ENCODE data around the gene NEUROD2. TPM values are rescaled to one million over a fixed set of nuclear protein-coding genes. Genes with fewer than 3 reads are reported as not detected.

NEUROD2 gene
- total RNA-seq, 1 donor from 2014 or later, result not detected

GRCh38 chr17:39573447-39574298 is 34.0 kb downstream of the NEUROD2 start:
- Mint-ChIP-seq H3K27me3 (ENCODE audit: low read depth) (peaks cover 13% of the 10 kb centered on the region), H3K9me3 (peaks cover 3% of the 10 kb centered on the region), H3K4me3 (peak overlapping the region; percentile 96), H3K27ac (ENCODE audit: unreplicated experiment) (peak overlapping the region; percentile 90), H3K36me3 (ENCODE audit: low read depth) (peaks cover 14% of the 10 kb centered on the region), H3K4me1 (peaks cover 5% of the 10 kb centered on the region)
- peak; percentile 59 for DNase-seq (ENCODE audit: low read depth, low spot score)
- TF ChIP-seq CTCF (conservative IDR thresholded peaks at IDR 0.05), result no peak

DNA sequence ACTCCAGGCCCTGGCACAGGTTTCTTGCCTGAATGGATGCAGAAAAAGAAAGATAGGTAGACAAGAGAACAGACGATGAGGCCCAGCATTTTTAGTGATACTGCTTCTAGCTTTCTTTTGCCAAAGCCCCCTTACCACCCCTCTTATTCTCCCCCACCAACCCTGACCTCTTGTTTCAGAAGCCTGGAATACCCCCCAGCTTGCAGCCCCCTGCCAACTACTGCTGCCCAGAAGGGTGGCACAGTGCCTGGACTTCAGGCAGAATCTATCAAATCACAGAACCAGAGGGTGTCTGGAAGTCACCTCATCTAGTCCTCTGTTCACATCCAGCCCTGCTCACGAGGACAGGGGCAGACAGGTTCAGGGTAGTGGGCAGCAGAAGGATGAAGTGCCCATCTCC is 35.6 kb downstream of the NEUROD2 start:
- Mint-ChIP-seq H3K4me3 (no peak overlapping the region), H3K36me3 (ENCODE audit: low read depth) (peaks cover 14% of the 10 kb centered on the region), H3K27ac (ENCODE audit: unreplicated experiment) (no peak overlapping the region), H3K27me3 (ENCODE audit: low read depth) (peaks cover 13% of the 10 kb centered on the region), H3K4me1 (peaks cover 5% of the 10 kb centered on the region), H3K9me3 (peaks cover 3% of the 10 kb centered on the region)
- TF ChIP-seq CTCF (conservative IDR thresholded peaks at IDR 0.05), result no peak
- no peak for DNase-seq (ENCODE audit: low read depth, low spot score)

DNA sequence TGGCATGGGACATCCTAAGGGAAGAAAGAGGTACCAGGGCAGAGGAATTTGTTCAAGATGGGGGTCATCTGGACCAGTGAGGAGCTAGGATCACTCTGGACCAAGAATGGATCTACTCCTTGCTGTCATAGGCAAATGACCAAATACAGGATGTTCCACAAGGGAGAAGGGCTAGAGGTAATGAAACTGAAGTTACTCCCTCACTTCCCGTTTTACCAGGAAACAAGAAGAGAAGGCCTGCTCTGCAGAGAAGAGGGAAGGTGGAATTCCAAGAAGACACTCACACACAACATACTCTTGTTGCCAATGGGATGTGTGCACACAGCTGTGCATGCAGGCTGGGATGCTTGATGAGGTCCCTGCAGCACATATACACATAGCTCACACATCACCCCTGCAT is 38.6 kb downstream of the NEUROD2 start:
- Mint-ChIP-seq H3K4me1 (peaks cover 13% of the 10 kb centered on the region), H3K27me3 (ENCODE audit: low read depth) (peaks cover 3% of the 10 kb centered on the region), H3K36me3 (ENCODE audit: low read depth) (peaks cover 14% of the 10 kb centered on the region), H3K9me3 (peaks cover 3% of the 10 kb centered on the region), H3K27ac (ENCODE audit: unreplicated experiment) (no peak overlapping the region), H3K4me3 (peak overlapping the region; percentile 31)
- no peak for TF ChIP-seq CTCF (conservative IDR thresholded peaks at IDR 0.05)
- no peak for DNase-seq (ENCODE audit: low read depth, low spot score)

DNA sequence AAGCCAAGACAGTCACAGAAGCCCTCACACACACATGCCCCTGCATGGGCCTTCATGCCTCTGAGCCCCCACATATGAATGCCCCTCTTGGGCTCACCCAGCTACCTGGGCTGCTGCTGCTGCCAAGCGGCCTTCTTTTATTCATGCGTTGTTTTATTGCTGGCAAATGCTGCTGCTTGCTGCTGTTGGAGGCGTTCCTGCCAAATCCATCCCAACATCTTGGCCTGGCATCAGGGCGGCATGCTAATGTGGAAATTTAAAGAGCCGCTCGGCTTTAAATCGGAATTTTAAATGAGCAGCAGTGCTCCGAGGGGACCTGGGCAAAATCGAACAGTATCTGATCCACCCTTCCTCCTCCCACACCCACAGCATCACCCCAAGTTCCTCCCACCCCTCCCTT is 39.0 kb downstream of the NEUROD2 start:
- Mint-ChIP-seq H3K27ac (ENCODE audit: unreplicated experiment) (no peak overlapping the region), H3K36me3 (ENCODE audit: low read depth) (peaks cover 14% of the 10 kb centered on the region)
- no peak for TF ChIP-seq CTCF (conservative IDR thresholded peaks at IDR 0.05)

DNA sequence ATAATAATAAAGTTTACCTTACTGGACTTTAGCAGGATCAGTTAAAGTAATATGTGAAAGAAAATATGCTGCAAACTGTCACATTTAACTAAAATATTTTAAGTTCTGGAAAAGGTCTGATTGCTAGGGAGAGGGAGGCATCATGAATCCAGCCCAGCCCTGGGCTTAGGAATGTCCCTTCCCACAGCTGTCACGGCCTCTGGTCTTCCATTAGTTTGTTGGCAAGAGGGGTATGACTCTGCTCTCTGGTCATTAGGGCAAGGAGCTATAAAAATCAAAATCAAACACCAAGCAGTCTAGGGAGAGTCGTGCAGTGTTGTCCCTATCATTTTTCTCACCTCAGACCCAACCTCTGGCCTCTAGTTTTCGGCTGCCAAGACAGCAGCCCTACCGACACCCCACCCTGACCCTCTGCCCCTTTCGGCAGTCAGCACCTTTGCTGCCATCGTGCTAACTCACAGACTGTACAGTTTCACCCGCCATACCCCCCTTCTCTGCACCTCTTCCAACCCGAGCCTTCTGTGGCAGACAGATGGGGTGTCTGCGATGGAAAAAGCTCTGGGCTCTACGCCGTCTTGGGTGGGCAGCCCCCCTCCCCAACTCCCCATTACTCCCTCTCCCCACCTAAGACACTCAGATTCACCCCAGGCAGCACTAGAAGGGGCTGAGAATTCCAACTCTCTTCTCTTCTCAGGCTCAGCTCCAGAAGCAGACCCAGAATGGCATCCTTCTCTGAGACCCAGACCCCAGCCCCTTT is 41.4 kb downstream of the NEUROD2 start:
- H3K9me3 Mint-ChIP-seq, result peaks cover 3% of the 10 kb centered on the region
- peaks cover 17% of the 10 kb centered on the region for H3K4me1 Mint-ChIP-seq
- H3K4me3 Mint-ChIP-seq, result no peak overlapping the region
- no peak for DNase-seq (ENCODE audit: low read depth, low spot score)
- peak overlapping the region; percentile 50 for H3K27ac Mint-ChIP-seq (ENCODE audit: unreplicated experiment)
- no peak for TF ChIP-seq CTCF (conservative IDR thresholded peaks at IDR 0.05)
- H3K36me3 Mint-ChIP-seq (ENCODE audit: low read depth), result peaks cover 10% of the 10 kb centered on the region
- H3K27me3 Mint-ChIP-seq (ENCODE audit: low read depth), result no peaks in the 10 kb centered on the region

More for the DNA sequence above, 39.0 kb downstream of the NEUROD2 start:
- DNase-seq (ENCODE audit: low read depth, low spot score), result no peak
- H3K4me1 Mint-ChIP-seq, result peaks cover 13% of the 10 kb centered on the region
- peaks cover 3% of the 10 kb centered on the region for H3K9me3 Mint-ChIP-seq
- peak overlapping the region; percentile 31 for H3K4me3 Mint-ChIP-seq
- no peaks in the 10 kb centered on the region for H3K27me3 Mint-ChIP-seq (ENCODE audit: low read depth)

Data from neural crest cell (in vitro differentiated cells).